Measurements from ENCODE around the gene L3MBTL4.

Gene L3MBTL4

GRCh38 chr18:5979971-5980457, 434.7 kb downstream of the L3MBTL4 start:
- H3K18ac ChIP-seq (ENCODE audit: low read length), result peak overlapping the region; percentile 51
- no CpG with 5 or more reads among the region's 9 CpGs for WGBS (ENCODE audit: extremely low coverage, insufficient coverage, low lambda C conversion rate)
- H2BK15ac ChIP-seq (replicated peaks; ENCODE audit: low read depth), result no peak overlapping the region
- no peak overlapping the region for H3K27ac ChIP-seq (ENCODE audit: low read depth, low read length)
- peak overlapping the region; percentile 62 for H3K56ac ChIP-seq (ENCODE audit: low read length)
- no peaks in the 10 kb centered on the region for H3K79me1 ChIP-seq (ENCODE audit: low read length)
- H3K4me2 ChIP-seq (ENCODE audit: low read length), result no peak overlapping the region
- no peaks in the 10 kb centered on the region for H3K36me3 ChIP-seq (ENCODE audit: control insufficient read depth, insufficient read depth, low read length)
- H2AK5ac ChIP-seq (ENCODE audit: low read length), result no peak overlapping the region
- H3K79me2 ChIP-seq (ENCODE audit: control insufficient read depth, insufficient read depth, low read length), result no peaks in the 10 kb centered on the region
- no peaks in the 10 kb centered on the region for H3K27me3 ChIP-seq (ENCODE audit: insufficient read depth, low read length, poor library complexity)
- no peak overlapping the region for H2BK120ac ChIP-seq (ENCODE audit: low read depth, low read length)
- DNase-seq, result no peak
- no peak overlapping the region for H3K9ac ChIP-seq (ENCODE audit: low read length)
- no peak overlapping the region for H4K8ac ChIP-seq (ENCODE audit: low read depth, low read length)
- H3K4me3 ChIP-seq (ENCODE audit: low read length), result no peak overlapping the region
- no peak overlapping the region for H3K23ac ChIP-seq (ENCODE audit: low read length)
- H3K4me1 ChIP-seq (ENCODE audit: control insufficient read depth, low read depth, low read length), result peaks cover 12% of the 10 kb centered on the region
- peak overlapping the region; percentile 1 for H2BK5ac ChIP-seq (ENCODE audit: low read length)
- H3K4ac ChIP-seq (ENCODE audit: low read depth, low read length), result no peak overlapping the region
- H4K5ac ChIP-seq (ENCODE audit: low read length), result no peak overlapping the region

- Histone ChIP-seq H3K56ac (ENCODE audit: low read length) (peak overlapping the region; percentile 11), H3K18ac (ENCODE audit: low read length) (peak overlapping the region; percentile 51), H3K4me1 (ENCODE audit: control insufficient read depth, low read depth, low read length) (peaks cover 12% of the 10 kb centered on the region), H3K27me3 (ENCODE audit: insufficient read depth, low read length, poor library complexity) (no peaks in the 10 kb centered on the region), H3K27ac (ENCODE audit: low read depth, low read length) (peak overlapping the region; percentile 42), H3K36me3 (ENCODE audit: control insufficient read depth, insufficient read depth, low read length) (no peaks in the 10 kb centered on the region), H2BK5ac (ENCODE audit: low read length) (no peak overlapping the region), H2BK120ac (ENCODE audit: low read depth, low read length) (no peak overlapping the region), H2AK5ac (ENCODE audit: low read length) (no peak overlapping the region), H4K5ac (ENCODE audit: low read length) (no peak overlapping the region), H3K4me3 (ENCODE audit: low read length) (no peak overlapping the region), H2BK15ac (replicated peaks; ENCODE audit: low read depth) (no peak overlapping the region), H3K9ac (ENCODE audit: low read length) (no peak overlapping the region), H3K79me2 (ENCODE audit: control insufficient read depth, insufficient read depth, low read length) (no peaks in the 10 kb centered on the region), H3K4ac (ENCODE audit: low read depth, low read length) (no peak overlapping the region), H4K8ac (ENCODE audit: low read depth, low read length) (no peak overlapping the region), H3K79me1 (ENCODE audit: low read length) (no peaks in the 10 kb centered on the region), H3K23ac (ENCODE audit: low read length) (no peak overlapping the region), H3K4me2 (ENCODE audit: low read length) (no peak overlapping the region)
- DNase-seq, result peak; percentile 64
- no CpG with 5 or more reads among the region's 3 CpGs for WGBS (ENCODE audit: extremely low coverage, insufficient coverage, low lambda C conversion rate)
These were observed 435.4 kb downstream of the L3MBTL4 start for GRCh38 chr18:5979176-5979888.

- Histone ChIP-seq H3K9ac (ENCODE audit: low read length) (no peak overlapping the region), H4K5ac (ENCODE audit: low read length) (no peak overlapping the region), H3K4me3 (ENCODE audit: low read length) (no peak overlapping the region), H2AK5ac (ENCODE audit: low read length) (peak overlapping the region; percentile 65), H3K36me3 (ENCODE audit: control insufficient read depth, insufficient read depth, low read length) (no peaks in the 10 kb centered on the region), H2BK15ac (replicated peaks; ENCODE audit: low read depth) (no peak overlapping the region), H3K56ac (ENCODE audit: low read length) (peak overlapping the region; percentile 63), H3K27ac (ENCODE audit: low read depth, low read length) (no peak overlapping the region), H3K4ac (ENCODE audit: low read depth, low read length) (no peak overlapping the region), H3K79me2 (ENCODE audit: control insufficient read depth, insufficient read depth, low read length) (no peaks in the 10 kb centered on the region), H3K79me1 (ENCODE audit: low read length) (no peaks in the 10 kb centered on the region), H3K18ac (ENCODE audit: low read length) (no peak overlapping the region), H3K4me1 (ENCODE audit: control insufficient read depth, low read depth, low read length) (peaks cover 12% of the 10 kb centered on the region), H3K27me3 (ENCODE audit: insufficient read depth, low read length, poor library complexity) (no peaks in the 10 kb centered on the region), H2BK5ac (ENCODE audit: low read length) (no peak overlapping the region), H3K23ac (ENCODE audit: low read length) (no peak overlapping the region), H2BK120ac (ENCODE audit: low read depth, low read length) (no peak overlapping the region), H3K4me2 (ENCODE audit: low read length) (no peak overlapping the region), H4K8ac (ENCODE audit: low read depth, low read length) (no peak overlapping the region)
- no CpG with 5 or more reads among the region's 4 CpGs for WGBS (ENCODE audit: extremely low coverage, insufficient coverage, low lambda C conversion rate)
- no peak for DNase-seq
These were observed 437.7 kb downstream of the L3MBTL4 start for GRCh38 chr18:5977022-5977421.

- H4K5ac ChIP-seq (ENCODE audit: low read length), result no peak overlapping the region
- H3K79me1 ChIP-seq (ENCODE audit: low read length), result no peaks in the 10 kb centered on the region
- no peak overlapping the region for H3K18ac ChIP-seq (ENCODE audit: low read length)
- no CpG with 5 or more reads among the region's 10 CpGs for WGBS (ENCODE audit: extremely low coverage, insufficient coverage, low lambda C conversion rate)
- H2AK5ac ChIP-seq (ENCODE audit: low read length), result no peak overlapping the region
- H3K4me1 ChIP-seq (ENCODE audit: control insufficient read depth, low read depth, low read length), result peaks cover 12% of the 10 kb centered on the region
- H3K9ac ChIP-seq (ENCODE audit: low read length), result no peak overlapping the region
- no peak overlapping the region for H2BK15ac ChIP-seq (replicated peaks; ENCODE audit: low read depth)
- no peak overlapping the region for H2BK5ac ChIP-seq (ENCODE audit: low read length)
- no peak overlapping the region for H3K4ac ChIP-seq (ENCODE audit: low read depth, low read length)
- no peak overlapping the region for H3K56ac ChIP-seq (ENCODE audit: low read length)
- no peaks in the 10 kb centered on the region for H3K79me2 ChIP-seq (ENCODE audit: control insufficient read depth, insufficient read depth, low read length)
- no peak overlapping the region for H3K23ac ChIP-seq (ENCODE audit: low read length)
- DNase-seq, result peak; percentile 55
- H3K27ac ChIP-seq (ENCODE audit: low read depth, low read length), result no peak overlapping the region
- no peak overlapping the region for H3K4me3 ChIP-seq (ENCODE audit: low read length)
- no peak overlapping the region for H2BK120ac ChIP-seq (ENCODE audit: low read depth, low read length)
- no peaks in the 10 kb centered on the region for H3K27me3 ChIP-seq (ENCODE audit: insufficient read depth, low read length, poor library complexity)
- H4K8ac ChIP-seq (ENCODE audit: low read depth, low read length), result no peak overlapping the region
- H3K4me2 ChIP-seq (ENCODE audit: low read length), result no peak overlapping the region
- no peaks in the 10 kb centered on the region for H3K36me3 ChIP-seq (ENCODE audit: control insufficient read depth, insufficient read depth, low read length)
These were observed 439.4 kb downstream of the L3MBTL4 start for GRCh38 chr18:5975111-5976002.

GRCh38 chr18:5974696-5975095, 440.0 kb downstream of the L3MBTL4 start:
- H3K36me3 ChIP-seq (ENCODE audit: control insufficient read depth, insufficient read depth, low read length), result no peaks in the 10 kb centered on the region
- H4K8ac ChIP-seq (ENCODE audit: low read depth, low read length), result no peak overlapping the region
- H3K79me2 ChIP-seq (ENCODE audit: control insufficient read depth, insufficient read depth, low read length), result no peaks in the 10 kb centered on the region
- no peak overlapping the region for H3K4me3 ChIP-seq (ENCODE audit: low read length)
- no peak overlapping the region for H3K4me2 ChIP-seq (ENCODE audit: low read length)
- H3K18ac ChIP-seq (ENCODE audit: low read length), result no peak overlapping the region
- no peak overlapping the region for H3K27ac ChIP-seq (ENCODE audit: low read depth, low read length)
- no peak overlapping the region for H2BK120ac ChIP-seq (ENCODE audit: low read depth, low read length)
- H3K4me1 ChIP-seq (ENCODE audit: control insufficient read depth, low read depth, low read length), result peaks cover 14% of the 10 kb centered on the region
- no peak overlapping the region for H3K23ac ChIP-seq (ENCODE audit: low read length)
- H2BK5ac ChIP-seq (ENCODE audit: low read length), result no peak overlapping the region
- H3K9ac ChIP-seq (ENCODE audit: low read length), result no peak overlapping the region
- WGBS (ENCODE audit: extremely low coverage, insufficient coverage, low lambda C conversion rate), result no CpG with 5 or more reads among the region's 2 CpGs
- no peak overlapping the region for H3K56ac ChIP-seq (ENCODE audit: low read length)
- no peak overlapping the region for H2AK5ac ChIP-seq (ENCODE audit: low read length)
- H4K5ac ChIP-seq (ENCODE audit: low read length), result no peak overlapping the region
- H3K79me1 ChIP-seq (ENCODE audit: low read length), result no peaks in the 10 kb centered on the region
- H2BK15ac ChIP-seq (replicated peaks; ENCODE audit: low read depth), result no peak overlapping the region
- no peak for DNase-seq
- H3K27me3 ChIP-seq (ENCODE audit: insufficient read depth, low read length, poor library complexity), result no peaks in the 10 kb centered on the region
- no peak overlapping the region for H3K4ac ChIP-seq (ENCODE audit: low read depth, low read length)

Data from mesendoderm (in vitro differentiated cells).